DOHH2 (cell line): ENCODE results near the gene ZNF732.

Source experiments
- H3F3A ChIP-seq: fragments of 200-600 bp; sonication (generic), shearing (Covaris generic); 2 replicates; pipeline ENCODE4 v1.6.0; 2016; ENCODE audit warnings: antibody characterized with exemption, mild to moderate bottlenecking; ENCODE audit not compliant: control insufficient read depth, insufficient read depth
- H3K27ac ChIP-seq: fragments of 200-600 bp; sonication (generic); 2 replicates; pipeline ENCODE4 v1.5.1; 2014; ENCODE audit warnings: low read depth, mild to moderate bottlenecking, low read length, moderate library complexity
- H3K27me3 ChIP-seq: fragments of 200-600 bp; sonication (generic); 2 replicates; pipeline ENCODE4 v1.6.1; 2014; ENCODE audit warnings: mild to moderate bottlenecking, low read length, mixed read lengths; ENCODE audit not compliant: control insufficient read depth
- H3K36me3 ChIP-seq: fragments of 200-600 bp; sonication (generic); 2 replicates; pipeline ENCODE4 v1.6.1; 2014; ENCODE audit warnings: mild to moderate bottlenecking, low read length, moderate library complexity, mixed read lengths; ENCODE audit not compliant: control insufficient read depth
- H3K4me1 ChIP-seq: fragments of 200-600 bp; sonication (generic); 2 replicates; pipeline ENCODE4 v1.6.1; 2014; ENCODE audit warnings: mild to moderate bottlenecking, low read length, mixed read lengths; ENCODE audit not compliant: control insufficient read depth
- H3K4me2 ChIP-seq: fragments of 200-600 bp; sonication (generic); 2 replicates; pipeline ENCODE4 v1.6.0; 2014; ENCODE audit warnings: mild to moderate bottlenecking, low read length, moderate library complexity
- H3K4me3 ChIP-seq: fragments of 200-600 bp; sonication (generic); 2 replicates; pipeline ENCODE4 v1.5.1; 2014; ENCODE audit warnings: mild to moderate bottlenecking, low read length, mixed read lengths
- H3K79me2 ChIP-seq: fragments of 200-600 bp; sonication (generic); 2 replicates; pipeline ENCODE4 v1.6.1; 2014; ENCODE audit warnings: mild to moderate bottlenecking, low read length, mixed read lengths; ENCODE audit not compliant: control insufficient read depth
- H3K9me2 ChIP-seq: fragments of 200-600 bp; sonication (generic); replicated peaks from 2 replicates; pipeline ENCODE4 v1.6.1; 2014; ENCODE audit warnings: mild to moderate bottlenecking, low read length, mixed read lengths; ENCODE audit not compliant: control insufficient read depth
- H3K9me3 ChIP-seq: fragments of 200-600 bp; sonication (generic); 2 replicates; pipeline ENCODE4 v1.6.1; 2014; ENCODE audit warnings: antibody characterized with exemption, low read length, mixed read lengths; ENCODE audit not compliant: control insufficient read depth, insufficient read depth
- H4K20me1 ChIP-seq: fragments of 200-600 bp; sonication (generic); 2 replicates; pipeline ENCODE4 v1.6.0; 2014; ENCODE audit warnings: low read depth, mild to moderate bottlenecking, antibody characterized with exemption, low read length, moderate library complexity; ENCODE audit not compliant: control insufficient read depth, insufficient read depth
- EZH2phosphoT487 ChIP-seq: fragments of 200-600 bp; sonication (generic); IDR thresholded peaks from 2 replicates; pipeline ENCODE4 v1.6.1; 2017; ENCODE audit warnings: borderline replicate concordance, mild to moderate bottlenecking, antibody characterized with exemption, low read length, moderate library complexity, mixed read lengths
- TF ChIP-seq, protein P1 (sequence below): fragments of 200-600 bp; sonication (generic); IDR thresholded peaks from one replicate; pipeline ENCODE4 v1.5.1; 2014; ENCODE audit warnings: antibody characterized with exemption, mild to moderate bottlenecking, low read depth, low read length; ENCODE audit not compliant: poor library complexity, severe bottlenecking

Gene ZNF732

DNA sequence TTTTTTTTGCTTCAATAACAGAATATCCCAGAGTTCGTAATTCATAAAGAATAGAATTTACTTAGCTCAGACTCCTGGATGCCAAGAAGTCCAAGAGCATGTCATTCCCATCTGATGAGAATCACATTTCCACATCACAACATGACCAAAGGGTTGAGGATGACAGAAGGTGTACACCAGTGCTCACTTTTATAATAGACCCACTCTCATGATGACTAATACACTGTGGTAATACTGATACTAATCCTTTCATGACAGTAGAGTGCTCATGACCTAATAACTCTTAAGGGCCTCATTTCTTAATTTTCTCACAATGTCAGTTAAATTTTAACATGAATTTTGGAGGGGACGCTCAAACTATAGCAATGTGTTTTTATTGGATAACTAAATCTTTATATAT, 69.2 kb downstream of the ZNF732 start:
- TF ChIP-seq EZH2phosphoT487: no peak
- TF ChIP-seq, protein P1, sequence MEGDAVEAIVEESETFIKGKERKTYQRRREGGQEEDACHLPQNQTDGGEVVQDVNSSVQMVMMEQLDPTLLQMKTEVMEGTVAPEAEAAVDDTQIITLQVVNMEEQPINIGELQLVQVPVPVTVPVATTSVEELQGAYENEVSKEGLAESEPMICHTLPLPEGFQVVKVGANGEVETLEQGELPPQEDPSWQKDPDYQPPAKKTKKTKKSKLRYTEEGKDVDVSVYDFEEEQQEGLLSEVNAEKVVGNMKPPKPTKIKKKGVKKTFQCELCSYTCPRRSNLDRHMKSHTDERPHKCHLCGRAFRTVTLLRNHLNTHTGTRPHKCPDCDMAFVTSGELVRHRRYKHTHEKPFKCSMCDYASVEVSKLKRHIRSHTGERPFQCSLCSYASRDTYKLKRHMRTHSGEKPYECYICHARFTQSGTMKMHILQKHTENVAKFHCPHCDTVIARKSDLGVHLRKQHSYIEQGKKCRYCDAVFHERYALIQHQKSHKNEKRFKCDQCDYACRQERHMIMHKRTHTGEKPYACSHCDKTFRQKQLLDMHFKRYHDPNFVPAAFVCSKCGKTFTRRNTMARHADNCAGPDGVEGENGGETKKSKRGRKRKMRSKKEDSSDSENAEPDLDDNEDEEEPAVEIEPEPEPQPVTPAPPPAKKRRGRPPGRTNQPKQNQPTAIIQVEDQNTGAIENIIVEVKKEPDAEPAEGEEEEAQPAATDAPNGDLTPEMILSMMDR: no peak
- Histone ChIP-seq H3K27ac (no peak overlapping the region), H3K79me2 (no peaks in the 10 kb centered on the region), H3F3A (no peaks in the 10 kb centered on the region), H3K4me1 (no peaks in the 10 kb centered on the region), H3K9me2 (no peaks in the 10 kb centered on the region), H3K4me3 (no peak overlapping the region), H3K36me3 (no peaks in the 10 kb centered on the region), H3K27me3 (no peaks in the 10 kb centered on the region), H4K20me1 (no peaks in the 10 kb centered on the region), H3K4me2 (no peak overlapping the region), H3K9me3 (no peaks in the 10 kb centered on the region; the same call in 1 of the 2 replicates)

- no peaks in the 10 kb centered on the region for H3F3A ChIP-seq
- no peaks in the 10 kb centered on the region for H3K27me3 ChIP-seq
- H3K9me3 ChIP-seq: no peaks in the 10 kb centered on the region; the same call in 1 of the 2 replicates
- H4K20me1 ChIP-seq: no peaks in the 10 kb centered on the region
- TF ChIP-seq EZH2phosphoT487: no peak
- TF ChIP-seq, protein P1: no peak
- no peak overlapping the region for H3K27ac ChIP-seq
- H3K4me3 ChIP-seq: no peak overlapping the region
- no peaks in the 10 kb centered on the region for H3K79me2 ChIP-seq
- H3K36me3 ChIP-seq: no peaks in the 10 kb centered on the region
- no peak overlapping the region for H3K4me2 ChIP-seq
- H3K9me2 ChIP-seq: no peaks in the 10 kb centered on the region
- no peaks in the 10 kb centered on the region for H3K4me1 ChIP-seq
These were observed 71.1 kb downstream of the ZNF732 start for GRCh38 chr4:234178-234577.

GRCh38 chr4:223913-224497, 81.3 kb downstream of the ZNF732 start:
- Histone ChIP-seq H3K27ac (no peak overlapping the region), H3K9me2 (no peaks in the 10 kb centered on the region), H3K9me3 (peaks cover 3% of the 10 kb centered on the region; the same call in 1 of the 2 replicates), H3K27me3 (no peaks in the 10 kb centered on the region), H4K20me1 (no peaks in the 10 kb centered on the region), H3K79me2 (no peaks in the 10 kb centered on the region), H3K4me1 (no peaks in the 10 kb centered on the region), H3K36me3 (no peaks in the 10 kb centered on the region), H3K4me3 (no peak overlapping the region), H3K4me2 (no peak overlapping the region), H3F3A (no peaks in the 10 kb centered on the region)
- no peak for TF ChIP-seq EZH2phosphoT487
- TF ChIP-seq, protein P1: no peak
